ENCODE measurements around the gene LRRC10B. TPM values are rescaled to one million over a fixed set of nuclear protein-coding genes. Genes with fewer than 3 reads are reported as not detected.

Gene LRRC10B
- polyA plus RNA-seq, 3 donors = 1.1 to 15.3 (median 1.2) TPM

DNA sequence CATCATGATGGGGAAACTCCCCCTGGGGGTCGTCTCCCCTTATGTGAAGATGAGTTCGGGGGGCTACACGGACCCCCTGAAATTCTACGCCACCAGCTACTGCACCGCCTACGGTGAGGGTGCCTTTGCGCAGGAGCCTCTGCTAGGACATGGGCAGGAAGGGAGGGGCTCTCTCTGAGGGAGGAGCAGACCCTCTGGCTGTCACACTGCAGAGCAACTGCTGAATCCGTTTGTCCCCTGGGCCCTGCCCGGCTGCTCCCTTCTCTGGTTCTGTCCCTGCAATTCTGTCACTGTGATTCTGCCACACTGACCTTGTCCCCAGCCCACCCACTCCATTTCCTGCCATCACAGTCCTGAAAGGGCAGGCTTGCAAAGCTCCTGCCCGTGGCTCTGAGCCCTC is 26.7 kb upstream of the LRRC10B start:
- DNase-seq (ENCODE audit: extremely low read depth in 1 of 11, low read depth in 9 of 11, low spot score in 4 of 11) = no peak

DNA sequence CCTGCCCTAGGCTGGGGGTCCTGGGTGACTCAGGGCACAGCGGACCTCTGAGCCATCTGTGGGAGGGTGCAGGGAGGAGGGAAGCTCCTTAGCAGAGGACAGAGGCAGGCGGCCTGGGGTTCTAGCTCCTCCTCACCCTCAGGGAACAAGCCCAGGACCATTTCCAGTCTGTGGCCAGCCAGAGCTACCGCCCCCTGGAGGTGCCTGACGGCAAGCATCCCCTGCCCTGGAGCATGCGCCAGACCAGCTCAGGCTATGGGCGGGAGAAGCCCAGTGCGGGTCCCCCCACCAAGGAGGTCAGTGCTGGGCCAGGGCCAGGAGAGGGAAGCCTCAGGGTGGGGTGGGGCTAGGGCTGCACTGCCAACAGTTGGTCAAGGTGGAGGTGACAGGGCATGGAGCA is 26.0 kb upstream of the LRRC10B start:
- no peak for DNase-seq (ENCODE audit: extremely low read depth in 1 of 11, low read depth in 9 of 11, low spot score in 4 of 11)

DNA sequence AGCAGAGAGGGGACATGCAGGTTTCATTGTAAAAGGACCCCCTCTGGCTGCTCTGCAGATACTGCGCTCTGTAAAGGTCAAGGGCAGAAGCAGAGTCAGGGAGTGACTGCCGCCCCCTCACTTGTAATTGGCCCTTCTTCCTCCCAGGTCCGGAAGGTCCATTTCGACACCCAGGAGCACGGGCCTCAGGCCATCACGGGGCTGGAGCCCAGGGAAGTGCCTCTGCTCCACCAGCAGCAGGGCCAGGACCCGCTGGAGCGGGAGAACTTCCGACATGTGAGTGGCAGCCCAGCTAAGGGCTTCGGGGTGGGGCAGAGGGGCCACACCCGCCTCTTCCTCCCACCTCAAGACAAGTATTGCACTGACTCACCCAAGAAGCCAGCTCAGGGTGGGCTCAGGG is 24.0 kb upstream of the LRRC10B start:
- no peak for DNase-seq (ENCODE audit: extremely low read depth in 1 of 11, low read depth in 9 of 11, low spot score in 4 of 11)

DNA sequence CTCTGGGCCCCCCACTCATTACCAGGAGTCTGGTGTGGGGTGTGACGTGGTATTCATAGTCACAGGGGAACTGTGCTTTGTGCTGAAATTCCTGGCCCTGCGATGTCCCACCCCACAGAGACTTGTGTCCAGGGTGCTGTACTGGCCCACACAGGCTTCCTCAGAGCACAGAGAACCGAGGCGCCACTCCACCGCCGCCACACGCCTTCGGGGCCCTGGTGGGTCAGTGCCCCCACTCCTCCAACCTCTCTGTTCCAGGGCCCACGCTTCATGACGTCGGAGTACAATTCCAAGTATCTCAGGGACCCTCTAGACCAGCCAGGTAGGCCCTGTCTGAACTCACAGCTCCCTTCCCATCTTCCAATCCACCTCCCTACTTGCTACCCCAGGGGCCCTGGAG is 23.5 kb upstream of the LRRC10B start:
- no peak for DNase-seq (ENCODE audit: extremely low read depth in 1 of 11, low read depth in 9 of 11, low spot score in 4 of 11)

DNA sequence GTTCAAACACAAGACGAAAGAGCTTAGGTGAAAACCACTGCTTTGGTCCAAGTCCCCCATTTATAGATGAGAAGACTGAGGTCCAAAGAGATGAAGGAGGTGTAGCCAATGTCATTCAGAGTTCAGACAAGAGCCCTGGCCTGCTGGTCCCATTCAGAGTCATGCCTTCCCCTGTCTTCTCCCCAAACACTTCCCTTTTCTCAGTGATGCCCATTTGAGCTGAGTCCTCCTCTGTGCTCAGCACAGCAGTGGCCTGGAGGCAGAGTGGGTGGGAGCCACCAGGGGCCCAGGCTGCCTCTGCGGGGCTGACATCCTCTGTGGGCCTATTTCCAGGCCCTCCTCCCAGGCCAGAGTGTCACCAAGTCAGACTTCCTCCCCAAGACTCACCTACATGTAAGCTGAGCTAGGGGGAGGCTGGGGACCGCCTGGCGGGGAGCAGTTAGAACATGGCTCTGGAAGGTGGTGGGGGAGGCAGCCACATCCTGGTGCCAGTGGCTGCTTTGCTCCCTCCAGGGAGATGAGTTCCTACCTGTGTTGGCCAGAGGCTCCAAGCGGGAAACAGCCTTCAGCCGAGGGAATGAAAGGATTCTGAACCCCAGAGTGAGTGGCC is 22.4 kb upstream of the LRRC10B start:
- DNase-seq (ENCODE audit: extremely low read depth in 1 of 11, low read depth in 9 of 11, low spot score in 4 of 11) = no peak

DNA sequence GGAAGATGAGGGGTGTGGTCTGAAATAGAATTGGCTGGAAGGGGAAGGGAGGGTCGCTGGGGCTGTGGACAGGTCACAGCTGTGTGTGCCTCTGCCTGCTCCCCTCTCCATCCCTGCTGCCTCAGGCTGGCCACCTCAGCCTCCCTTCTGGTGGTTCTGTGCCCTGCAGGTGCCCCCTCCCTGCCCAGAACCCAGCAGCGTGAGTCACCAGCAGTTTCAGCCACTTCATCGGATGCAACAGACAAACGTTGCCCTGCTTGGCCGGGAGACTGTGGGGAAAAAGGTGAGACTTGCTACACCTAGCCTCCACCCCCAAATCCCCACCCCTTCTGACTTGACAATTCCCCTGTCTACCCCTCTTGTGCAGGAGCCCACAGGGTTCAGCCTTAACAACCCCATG is 21.8 kb upstream of the LRRC10B start:
- no peak for DNase-seq (ENCODE audit: extremely low read depth in 1 of 11, low read depth in 9 of 11, low spot score in 4 of 11)

DNA sequence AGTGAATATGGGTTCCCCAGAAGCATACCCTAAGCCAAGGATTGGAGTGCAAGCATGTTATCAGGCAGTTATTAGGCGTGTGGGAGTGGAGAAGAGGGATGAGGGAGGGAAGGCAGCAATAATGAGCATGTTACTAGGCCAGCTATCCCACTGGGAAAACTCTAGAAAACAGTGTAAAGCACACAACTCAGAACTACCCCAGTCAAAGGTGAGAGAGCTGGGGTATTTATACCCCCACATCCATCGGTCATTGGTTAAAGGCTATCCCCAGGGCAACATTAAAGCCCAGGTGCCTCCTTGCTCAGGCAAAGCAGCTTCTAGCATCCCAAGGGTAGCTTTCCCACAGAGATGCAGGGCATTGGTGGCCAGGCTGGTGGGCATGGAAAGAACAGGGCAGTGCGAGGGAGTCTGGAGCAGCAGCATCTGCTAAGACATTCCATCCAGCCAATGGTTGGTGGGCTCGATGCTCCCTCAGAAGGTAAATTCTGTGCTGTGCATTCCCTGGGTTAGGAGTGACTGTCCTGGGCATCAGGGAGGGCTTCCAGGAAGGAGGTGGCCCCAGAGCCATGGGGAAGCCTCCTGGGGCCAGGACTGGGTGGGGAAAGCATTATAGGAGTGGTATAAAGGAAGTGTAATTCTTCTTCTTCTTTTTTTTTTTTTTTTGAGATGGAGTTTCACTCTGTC is 21.1 kb upstream of the LRRC10B start:
- no peak for DNase-seq (ENCODE audit: extremely low read depth in 1 of 11, low read depth in 9 of 11, low spot score in 4 of 11)

DNA sequence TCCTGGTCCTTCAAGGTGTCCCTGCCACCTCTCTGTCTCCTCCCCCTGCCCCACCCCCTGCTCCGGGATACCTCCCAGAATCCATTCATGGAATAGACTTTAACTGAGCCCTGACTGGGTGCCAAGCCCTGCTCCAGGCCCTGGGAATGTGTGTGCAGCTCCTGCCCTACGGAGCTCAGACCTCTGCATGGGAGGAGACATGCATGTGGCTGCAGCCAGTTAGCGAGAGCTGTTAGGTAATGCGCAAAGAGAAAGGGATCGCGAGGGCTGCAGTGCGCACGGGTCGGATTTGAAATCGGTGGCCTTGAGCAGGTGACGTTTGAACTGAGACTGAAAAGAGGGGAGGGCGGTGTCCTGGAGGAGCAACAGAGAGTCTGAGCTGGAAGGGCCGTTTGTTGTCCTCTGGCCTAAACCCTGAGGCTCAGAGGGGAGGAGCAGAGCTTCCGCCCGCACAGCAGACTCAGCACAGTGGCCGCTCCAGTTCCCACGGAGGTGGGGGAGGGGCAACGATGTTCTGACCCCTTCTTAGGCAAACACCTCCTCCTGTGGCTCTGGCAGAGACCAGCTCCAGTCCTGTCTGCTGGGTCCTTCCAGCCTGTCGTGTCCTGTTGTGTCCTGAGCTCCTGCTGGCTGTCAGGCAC is 19.8 kb upstream of the LRRC10B start:
- DNase-seq (ENCODE audit: extremely low read depth in 1 of 11, low read depth in 9 of 11, low spot score in 4 of 11) = peak in 3 of 11 donors; percentile 46 to 50 (median 47)

DNA sequence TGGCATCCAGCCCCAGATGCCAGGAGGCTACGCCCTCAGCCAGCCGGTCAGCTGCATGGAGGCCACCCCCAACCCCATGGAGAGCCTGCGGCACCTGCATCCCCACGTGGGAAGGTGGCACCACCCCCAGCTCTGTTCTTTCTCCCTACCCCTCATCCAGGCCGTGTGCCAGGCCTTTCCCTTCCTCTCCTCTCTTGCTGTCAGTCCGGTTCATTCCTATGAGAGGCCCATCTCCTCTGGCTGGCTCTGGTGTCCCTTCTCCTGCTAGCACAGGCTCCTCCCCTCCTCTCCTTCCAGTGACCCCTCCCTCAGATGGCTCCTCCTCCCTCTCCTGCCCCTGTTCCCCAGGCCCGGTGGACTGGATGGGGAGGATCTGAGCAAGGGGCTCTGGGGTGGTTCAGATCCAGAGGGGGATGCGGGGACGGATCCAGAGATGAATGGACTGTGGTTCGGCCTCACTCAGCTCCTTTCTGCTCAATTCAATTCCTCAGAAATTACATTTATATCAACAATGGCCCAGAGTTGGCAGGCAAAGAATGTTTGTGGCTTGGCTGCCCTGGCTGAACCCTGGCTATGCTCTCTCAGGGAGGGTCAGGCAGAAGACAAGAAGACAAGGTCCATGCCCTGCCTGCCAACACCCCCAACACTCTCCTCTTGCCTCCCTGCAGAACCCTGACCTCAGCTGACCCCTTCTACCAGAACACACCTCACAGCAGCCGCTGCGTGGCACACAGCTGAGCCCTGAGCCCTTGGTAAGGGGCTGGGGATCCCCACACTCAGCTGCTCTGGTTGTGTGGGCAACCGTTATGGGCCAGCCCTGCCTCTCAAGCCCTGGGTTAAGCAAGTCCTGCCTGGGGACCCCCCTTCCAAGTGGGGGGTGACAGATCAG is 18.5 kb upstream of the LRRC10B start:
- DNase-seq (ENCODE audit: extremely low read depth in 1 of 11, low read depth in 9 of 11, low spot score in 4 of 11) = no peak

DNA sequence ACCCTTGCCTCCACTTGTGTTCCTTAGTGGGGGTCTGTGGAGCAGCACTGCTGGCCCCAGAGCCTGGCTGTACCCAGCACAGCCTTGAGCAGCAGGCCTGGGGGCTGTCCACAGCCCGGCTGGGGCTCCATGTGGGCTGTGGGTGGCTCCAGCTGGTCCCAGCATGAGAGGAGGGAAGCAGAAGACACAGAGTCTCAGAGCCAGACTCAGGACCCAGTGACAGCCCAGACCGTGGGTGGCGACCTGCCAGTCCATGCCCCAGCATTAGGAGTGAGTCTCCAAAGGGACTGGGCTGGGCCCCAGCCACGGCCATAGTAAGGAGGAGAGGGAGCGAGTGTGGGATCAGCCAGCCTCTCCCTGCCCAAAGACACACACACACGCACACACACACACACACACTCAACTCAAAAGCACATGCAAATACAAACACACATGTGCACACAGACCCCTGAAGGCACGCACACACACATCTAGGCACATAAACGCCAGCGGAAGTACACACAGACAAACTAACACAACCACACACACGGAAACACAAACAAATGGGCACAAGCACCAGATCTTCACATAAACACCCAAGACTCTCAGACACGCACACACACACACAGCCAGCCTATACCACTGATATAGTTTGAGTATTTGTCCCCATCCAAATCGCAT is 16.7 kb upstream of the LRRC10B start:
- DNase-seq (ENCODE audit: extremely low read depth in 1 of 11, low read depth in 9 of 11, low spot score in 4 of 11) = no peak

DNA sequence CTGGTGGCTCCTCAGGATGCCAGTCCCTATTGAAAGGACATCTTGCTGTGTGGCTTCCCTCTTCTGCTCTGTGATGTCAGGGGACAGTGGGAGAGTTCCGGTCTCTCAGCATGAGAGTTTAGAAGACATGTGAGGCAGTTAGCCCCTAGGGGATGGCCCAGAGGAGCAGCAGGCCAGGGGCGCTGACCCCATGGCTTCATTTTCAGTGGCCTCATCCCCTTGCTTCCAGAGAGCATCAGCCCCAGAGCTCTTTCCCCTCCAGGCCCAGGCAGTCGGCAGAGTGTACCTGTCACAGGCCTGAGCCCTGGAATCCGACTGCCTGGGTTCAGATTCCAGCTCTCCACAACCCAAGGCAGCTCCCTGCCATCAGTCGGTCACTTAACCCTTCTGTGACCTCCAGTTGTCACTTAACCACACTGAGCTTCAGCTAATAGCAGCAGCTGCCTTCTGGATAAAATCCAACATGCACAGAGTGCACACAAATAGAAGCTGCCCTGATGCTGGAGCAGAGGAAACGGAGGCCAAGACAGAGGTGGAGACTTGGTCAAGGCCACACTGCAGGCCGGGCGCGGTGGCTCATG is 14.1 kb upstream of the LRRC10B start:
- DNase-seq (ENCODE audit: extremely low read depth in 1 of 11, low read depth in 9 of 11, low spot score in 4 of 11) = no peak

DNA sequence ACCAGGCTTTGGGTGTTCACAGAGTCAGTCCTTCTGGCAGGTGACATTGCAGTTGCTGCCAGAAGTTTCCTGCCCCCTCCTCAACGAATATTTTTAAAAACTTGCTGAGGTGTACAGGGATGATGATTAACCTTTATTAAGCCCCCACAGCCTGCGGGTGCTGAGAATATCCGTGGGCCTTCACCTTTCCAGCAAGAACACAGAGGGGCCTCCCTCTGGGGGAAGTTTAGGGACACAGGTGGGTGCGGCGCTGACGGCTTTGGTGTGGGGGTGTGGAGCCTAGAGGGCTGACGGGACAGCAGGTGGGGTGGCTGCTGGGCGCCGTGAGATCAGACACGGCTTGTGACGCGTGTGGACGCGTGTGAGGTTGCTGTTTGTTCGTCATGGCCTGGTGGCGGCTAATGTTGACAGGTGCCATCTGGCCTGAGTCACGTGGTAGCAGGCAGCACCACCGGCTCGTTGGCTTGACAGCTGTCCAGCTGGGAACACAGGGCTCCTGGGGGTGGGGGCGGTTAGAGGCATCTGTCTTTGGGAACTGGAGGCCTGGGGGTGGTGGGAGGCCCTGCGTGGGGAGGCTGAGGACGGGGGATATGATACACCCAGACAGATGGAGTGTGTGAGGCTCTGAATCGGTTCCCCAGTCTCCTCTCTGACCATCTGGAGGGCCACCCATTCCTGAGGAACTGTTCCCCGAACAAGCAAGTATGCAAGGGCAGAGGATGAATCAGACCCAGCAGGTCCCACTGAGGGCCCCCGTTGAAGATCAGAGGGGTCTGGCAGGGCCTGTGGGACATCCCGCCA is 12.5 kb upstream of the LRRC10B start:
- peak in 5 of 11 donors; percentile 51 to 66 (median 60) for DNase-seq (ENCODE audit: extremely low read depth in 1 of 11, low read depth in 9 of 11, low spot score in 4 of 11)

DNA sequence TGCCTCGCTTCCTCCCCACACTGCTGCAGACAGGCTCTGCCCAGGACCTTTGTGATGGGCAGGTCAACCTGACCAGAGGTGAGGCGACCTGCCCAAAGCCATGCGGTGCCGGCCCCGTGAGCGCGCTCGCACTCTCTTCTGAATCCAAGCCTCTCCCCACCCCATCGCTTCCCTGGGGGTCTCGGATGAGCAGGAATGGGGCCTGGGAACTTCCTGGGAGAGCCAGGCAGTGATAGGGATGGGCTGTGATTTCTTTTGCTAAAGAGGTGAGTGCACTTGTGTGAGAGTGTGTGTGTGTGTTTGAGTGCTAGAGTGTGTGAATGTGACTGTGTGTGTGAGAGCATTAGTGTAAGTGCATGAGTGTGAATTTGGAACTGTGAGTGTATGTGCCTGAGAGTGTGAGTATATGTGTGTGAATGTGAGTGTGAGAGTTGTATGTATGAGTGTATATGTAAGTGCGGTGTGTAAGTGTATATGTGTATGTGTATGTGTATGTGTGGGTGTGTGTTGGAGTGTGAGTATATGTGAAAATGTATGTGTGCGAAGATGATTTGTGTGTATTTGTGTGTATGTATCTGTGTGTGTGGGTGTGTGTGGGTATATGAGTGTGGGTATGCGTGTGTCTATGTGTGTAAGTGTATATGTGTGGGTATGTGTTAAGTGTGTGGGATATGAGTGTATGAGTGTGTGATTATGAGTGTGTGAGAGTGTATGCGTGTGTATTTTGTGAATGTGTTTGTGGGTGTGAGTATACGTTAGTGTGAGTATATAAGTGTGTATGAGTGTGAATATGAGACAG is 11.7 kb upstream of the LRRC10B start:
- DNase-seq (ENCODE audit: extremely low read depth in 1 of 11, low read depth in 9 of 11, low spot score in 4 of 11) = no peak

DNA sequence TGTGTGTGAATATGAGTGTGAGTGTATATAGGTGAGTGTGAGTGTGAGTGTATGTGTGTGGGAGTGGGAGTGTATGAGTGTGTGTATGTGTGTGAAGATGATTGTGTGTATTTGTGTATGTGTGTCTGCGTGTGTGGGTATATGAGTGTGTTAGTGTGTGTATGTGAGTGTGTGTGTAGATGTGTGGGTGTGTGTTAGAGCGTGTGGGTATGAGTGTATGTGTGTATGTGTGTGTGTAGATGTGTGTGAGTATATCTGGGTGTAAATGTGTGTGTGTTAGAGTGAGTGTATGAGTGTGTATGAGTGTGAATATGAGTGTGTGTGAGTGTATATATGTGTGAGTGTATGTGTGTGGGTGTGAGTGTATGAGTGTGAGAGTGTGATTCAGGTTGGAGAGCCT is 11.1 kb upstream of the LRRC10B start:
- DNase-seq (ENCODE audit: extremely low read depth in 1 of 11, low read depth in 9 of 11, low spot score in 4 of 11) = no peak

DNA sequence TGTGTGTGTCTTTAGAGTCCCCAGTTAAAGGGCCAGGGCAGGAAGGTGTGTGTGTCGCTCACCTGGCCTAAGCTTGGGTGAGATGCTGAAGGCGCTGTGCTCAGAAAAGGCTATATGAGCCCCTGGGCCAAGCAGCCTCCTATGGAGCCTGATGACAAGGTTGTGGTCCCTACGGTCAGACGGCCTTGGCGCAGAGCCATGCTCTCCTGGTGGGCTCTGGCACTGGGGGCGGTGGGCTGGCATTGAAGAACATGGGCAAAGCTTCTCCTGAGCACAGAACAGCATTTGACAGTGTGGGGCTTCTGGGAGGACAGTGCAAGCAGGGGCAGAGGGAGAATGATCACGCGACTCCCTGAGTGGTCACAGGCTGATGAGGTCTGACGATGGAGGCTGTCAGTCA is 10.7 kb upstream of the LRRC10B start:
- no peak for DNase-seq (ENCODE audit: extremely low read depth in 1 of 11, low read depth in 9 of 11, low spot score in 4 of 11)

DNA sequence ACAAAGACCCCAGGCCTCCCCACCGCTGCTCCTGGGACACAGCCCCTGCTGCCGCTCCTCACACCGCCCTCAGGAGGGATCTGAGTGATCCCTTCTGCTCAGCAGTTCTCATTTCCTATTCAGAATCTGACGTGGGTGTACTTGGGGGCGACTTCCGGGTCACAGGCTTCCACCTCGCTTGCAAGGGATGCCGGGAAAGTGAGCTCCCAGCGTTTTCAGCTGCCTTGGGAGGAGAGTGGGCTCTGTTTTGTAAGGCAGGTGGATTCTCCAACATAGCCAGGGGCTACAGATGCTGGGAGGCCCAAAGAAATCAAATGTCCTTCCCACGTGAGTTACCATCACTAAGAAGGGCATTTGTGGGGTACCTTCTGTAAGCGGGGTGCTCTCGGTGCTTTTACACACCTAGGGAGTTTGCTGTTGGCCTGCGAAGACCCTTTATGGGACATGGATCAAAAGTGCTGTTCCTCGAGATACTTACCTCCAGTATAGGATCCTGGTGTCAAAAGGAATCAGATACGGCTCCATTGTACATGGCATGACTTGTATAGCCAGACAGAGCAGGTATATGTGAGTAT is 9.7 kb upstream of the LRRC10B start:
- DNase-seq (ENCODE audit: extremely low read depth in 1 of 11, low read depth in 9 of 11, low spot score in 4 of 11) = no peak
